ENCODE measurements around the gene JAKMIP2.
A peak's percentile ranks its signal among the peaks of the same experiment; 100 is the strongest.
"Not testable (repeated sequence)": the region's sequence is repeated elsewhere in the genome, so short reads cannot be mapped to it uniquely, and the experiment has no call there.

The JAKMIP2 gene

GRCh38 chr5:147560718-147561331, 221.7 kb downstream of the JAKMIP2 start:
- DNase-seq (no peak), ATAC-seq (no peak)
- Mint-ChIP-seq H3K27me3 (no peaks in the 10 kb centered on the region), H3K9me3 (no peaks in the 10 kb centered on the region), H3K4me1 (no peaks in the 10 kb centered on the region), H3K27ac (peak overlapping the region in 1 of 2 donors; percentile 6), H3K4me3 (no peak overlapping the region)

GRCh38 chr5:147559749-147560148, 222.8 kb downstream of the JAKMIP2 start:
- H3K4me3 Mint-ChIP-seq: no peak overlapping the region
- no peaks in the 10 kb centered on the region for H3K4me1 Mint-ChIP-seq
- H3K9me3 Mint-ChIP-seq: no peaks in the 10 kb centered on the region
- no peak for DNase-seq
- ATAC-seq: no peak
- no peak overlapping the region for H3K27ac Mint-ChIP-seq
- no peaks in the 10 kb centered on the region for H3K27me3 Mint-ChIP-seq

- ATAC-seq: no peak
- Mint-ChIP-seq H3K9me3 (no peaks in the 10 kb centered on the region), H3K4me1 (no peaks in the 10 kb centered on the region), H3K4me3 (no peak overlapping the region), H3K27ac (no peak overlapping the region), H3K27me3 (no peaks in the 10 kb centered on the region)
- DNase-seq: no peak
Measured at GRCh38 chr5:147558826-147559225, 223.7 kb downstream of the JAKMIP2 start.

- Mint-ChIP-seq H3K27me3 (no peaks in the 10 kb centered on the region), H3K27ac (no peak overlapping the region), H3K4me3 (no peak overlapping the region), H3K9me3 (no peaks in the 10 kb centered on the region), H3K4me1 (no peaks in the 10 kb centered on the region)
- no peak for ATAC-seq
- DNase-seq: no peak
Measured at GRCh38 chr5:147557876-147558745, 224.4 kb downstream of the JAKMIP2 start.

GRCh38 chr5:147555176-147555575, 227.4 kb downstream of the JAKMIP2 start:
- Mint-ChIP-seq H3K27ac (no peak overlapping the region), H3K4me3 (no peak overlapping the region), H3K4me1 (no peaks in the 10 kb centered on the region), H3K9me3 (peaks cover 0 to 4% of the 10 kb centered on the region in 2 donors), H3K27me3 (no peaks in the 10 kb centered on the region)
- DNase-seq: no peak
- no peak for ATAC-seq

GRCh38 chr5:147554261-147554817, 228.2 kb downstream of the JAKMIP2 start:
- Mint-ChIP-seq H3K27me3 (no peaks in the 10 kb centered on the region), H3K9me3 (peaks cover 0 to 7% of the 10 kb centered on the region in 2 donors), H3K4me1 (no peaks in the 10 kb centered on the region), H3K4me3 (no peak overlapping the region), H3K27ac (no peak overlapping the region)
- DNase-seq (no peak), ATAC-seq (no peak)

- H3K4me3 Mint-ChIP-seq, H3K27ac Mint-ChIP-seq, H3K27me3 Mint-ChIP-seq, ATAC-seq, DNase-seq, H3K4me1 Mint-ChIP-seq, H3K9me3 Mint-ChIP-seq: not testable (repeated sequence)
Measured at GRCh38 chr5:147553817-147554216, 228.7 kb downstream of the JAKMIP2 start.

GRCh38 chr5:147552897-147553296, 229.6 kb downstream of the JAKMIP2 start:
- H3K27ac Mint-ChIP-seq: no peak overlapping the region
- H3K4me3 Mint-ChIP-seq: no peak overlapping the region
- no peaks in the 10 kb centered on the region for H3K4me1 Mint-ChIP-seq
- ATAC-seq: no peak
- peaks cover 0 to 9% of the 10 kb centered on the region in 2 donors for H3K9me3 Mint-ChIP-seq
- no peaks in the 10 kb centered on the region for H3K27me3 Mint-ChIP-seq
- no peak for DNase-seq

- Mint-ChIP-seq H3K27ac (no peak overlapping the region), H3K27me3 (no peaks in the 10 kb centered on the region), H3K9me3 (peaks cover 0 to 9% of the 10 kb centered on the region in 2 donors), H3K4me3 (no peak overlapping the region), H3K4me1 (no peaks in the 10 kb centered on the region)
- DNase-seq (no peak), ATAC-seq (no peak)
Measured at GRCh38 chr5:147551677-147552076, 230.9 kb downstream of the JAKMIP2 start.

- H3K4me1 Mint-ChIP-seq: no peaks in the 10 kb centered on the region
Measured at GRCh38 chr5:147547730-147548129, 234.8 kb downstream of the JAKMIP2 start.

GRCh38 chr5:147544556-147544955, 238.0 kb downstream of the JAKMIP2 start:
- Mint-ChIP-seq H3K27me3 (peaks cover 12% of the 10 kb centered on the region), H3K9me3 (peaks cover 0 to 4% of the 10 kb centered on the region in 2 donors), H3K27ac (no peak overlapping the region), H3K4me3 (no peak overlapping the region), H3K4me1 (no peaks in the 10 kb centered on the region)
- no peak for ATAC-seq
- DNase-seq: no peak

More at GRCh38 chr5:147547730-147548129, 234.8 kb downstream of the JAKMIP2 start:
- Mint-ChIP-seq H3K4me3 (no peak overlapping the region), H3K27me3 (peaks cover 12% of the 10 kb centered on the region), H3K9me3 (peaks cover 0 to 9% of the 10 kb centered on the region in 2 donors), H3K27ac (no peak overlapping the region)
- ATAC-seq: no peak
- no peak for DNase-seq

- H3K27ac Mint-ChIP-seq: no peak overlapping the region
- H3K4me1 Mint-ChIP-seq: no peaks in the 10 kb centered on the region
- DNase-seq: no peak
- no peak for ATAC-seq
- H3K9me3 Mint-ChIP-seq: no peaks in the 10 kb centered on the region
- no peaks in the 10 kb centered on the region for H3K27me3 Mint-ChIP-seq
- H3K4me3 Mint-ChIP-seq: no peak overlapping the region
Measured at GRCh38 chr5:147539053-147539452, 243.5 kb downstream of the JAKMIP2 start.

GRCh38 chr5:147538236-147538635, 244.3 kb downstream of the JAKMIP2 start:
- H3K4me3 Mint-ChIP-seq: no peak overlapping the region
- H3K9me3 Mint-ChIP-seq: no peaks in the 10 kb centered on the region
- no peaks in the 10 kb centered on the region for H3K27me3 Mint-ChIP-seq
- no peak overlapping the region for H3K27ac Mint-ChIP-seq
- ATAC-seq (no peak), DNase-seq (no peak)
- H3K4me1 Mint-ChIP-seq: no peaks in the 10 kb centered on the region
